Subcutaneous adipose tissue (tissue), 4 donors: Measurements from ENCODE around the gene ITFG2. TPM values are rescaled to one million over a fixed set of nuclear protein-coding genes. Genes with fewer than 3 reads are reported as not detected.

Experiments used
- CTCF ChIP-seq: fragments of 450-650 bp; IDR thresholded peaks from one replicate; pipeline ENCODE4 v1.5.1; 2016; ENCODE audit warnings: low read depth, mild to moderate bottlenecking, control low read depth, antibody characterized with exemption, moderate library complexity
- total RNA-seq, 4 donors: library from RNA; depleted of rRNA; stranded (reverse); fragments of >200 nt; gene quantifications; one replicate each; pipeline ENCODE4 v1.1.0, GENCODE V29; 2016

The ITFG2 gene
- total RNA-seq, 4 donors from 2014 or later, result 10.9 to 37.7 (median 23.4) TPM

- TF ChIP-seq CTCF, result no peak
Observed at GRCh38 chr12:2833810-2834209, 21.3 kb downstream of the ITFG2 start.

- no peak for TF ChIP-seq CTCF
Observed at GRCh38 chr12:2834581-2835491, 22.4 kb downstream of the ITFG2 start, which contains the start of gene NRIP2. TSS of gene NRIP2 (minus strand) at chr12:2835035. CDS start at chr12:2834983, 52 bp downstream.

- TF ChIP-seq CTCF, result no peak
Observed at GRCh38 chr12:2835691-2836403, 23.4 kb downstream of the ITFG2 start.

GRCh38 chr12:2836574-2836973, 24.1 kb downstream of the ITFG2 start:
- TF ChIP-seq CTCF, result no peak

- no peak for TF ChIP-seq CTCF
Observed at GRCh38 chr12:2841056-2841650, 28.7 kb downstream of the ITFG2 start.

GRCh38 chr12:2842948-2843347, 30.5 kb downstream of the ITFG2 start:
- TF ChIP-seq CTCF, result no peak

GRCh38 chr12:2844786-2845185, 32.3 kb downstream of the ITFG2 start:
- TF ChIP-seq CTCF, result no peak
